Measurements from ENCODE around the gene LYRM4.
A peak's percentile ranks its signal among the peaks of the same experiment; 100 is the strongest.
"Not testable (repeated sequence)": the region's sequence is repeated elsewhere in the genome, so short reads cannot be mapped to it uniquely, and the experiment has no call there.

Gene LYRM4

GRCh38 chr6:5132731-5133130 is 128.0 kb downstream of the LYRM4 start:
- H3K4me3 ChIP-seq (ENCODE audit: low read depth, low read length): no peak overlapping the region
- DNase-seq (ENCODE audit: low read depth): peak; percentile 86

- H3K4me3 ChIP-seq (ENCODE audit: low read depth, low read length): no peak overlapping the region
Measured at GRCh38 chr6:5130135-5130866, 130.4 kb downstream of the LYRM4 start.

GRCh38 chr6:5128351-5128750 is 132.4 kb downstream of the LYRM4 start:
- DNase-seq (ENCODE audit: low read depth): no peak
- no peak overlapping the region for H3K4me3 ChIP-seq (ENCODE audit: low read depth, low read length)

More at GRCh38 chr6:5130135-5130866, 130.4 kb downstream of the LYRM4 start:
- DNase-seq (ENCODE audit: low read depth): no peak

GRCh38 chr6:5127106-5127687 is 133.6 kb downstream of the LYRM4 start:
- DNase-seq (ENCODE audit: low read depth): no peak
- H3K4me3 ChIP-seq (ENCODE audit: low read depth, low read length): no peak overlapping the region

DNA sequence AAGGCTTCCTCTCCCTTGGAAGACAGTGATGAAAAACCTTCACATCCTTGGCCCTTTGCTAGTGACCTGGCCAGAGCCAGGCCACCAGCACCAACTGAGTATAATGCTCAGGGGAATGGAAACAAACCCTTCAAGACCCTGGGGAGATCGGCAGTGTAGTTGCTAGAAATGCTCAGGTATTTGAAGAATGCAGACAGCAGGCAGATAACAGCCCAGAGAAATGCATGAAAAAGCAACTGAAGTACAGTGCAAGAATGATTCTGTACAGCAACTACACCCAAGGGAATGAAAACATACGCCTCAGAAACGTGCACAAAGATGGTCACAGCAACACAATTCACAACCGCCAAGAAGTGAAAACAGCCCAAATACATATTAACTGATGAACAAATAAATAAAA is 134.5 kb downstream of the LYRM4 start:
- no peak for DNase-seq (ENCODE audit: low read depth)
- no peak overlapping the region for H3K4me3 ChIP-seq (ENCODE audit: low read depth, low read length)

GRCh38 chr6:5125152-5126006 is 135.4 kb downstream of the LYRM4 start:
- H3K4me3 ChIP-seq (ENCODE audit: low read depth, low read length): no peak overlapping the region
- DNase-seq (ENCODE audit: low read depth): peak; percentile 43

- no peak for DNase-seq (ENCODE audit: low read depth)
- no peak overlapping the region for H3K4me3 ChIP-seq (ENCODE audit: low read depth, low read length)
Measured at GRCh38 chr6:5124526-5124925, 136.2 kb downstream of the LYRM4 start.

GRCh38 chr6:5123296-5124143 is 137.2 kb downstream of the LYRM4 start:
- DNase-seq (ENCODE audit: low read depth): no peak
- H3K4me3 ChIP-seq (ENCODE audit: low read depth, low read length): no peak overlapping the region

DNA sequence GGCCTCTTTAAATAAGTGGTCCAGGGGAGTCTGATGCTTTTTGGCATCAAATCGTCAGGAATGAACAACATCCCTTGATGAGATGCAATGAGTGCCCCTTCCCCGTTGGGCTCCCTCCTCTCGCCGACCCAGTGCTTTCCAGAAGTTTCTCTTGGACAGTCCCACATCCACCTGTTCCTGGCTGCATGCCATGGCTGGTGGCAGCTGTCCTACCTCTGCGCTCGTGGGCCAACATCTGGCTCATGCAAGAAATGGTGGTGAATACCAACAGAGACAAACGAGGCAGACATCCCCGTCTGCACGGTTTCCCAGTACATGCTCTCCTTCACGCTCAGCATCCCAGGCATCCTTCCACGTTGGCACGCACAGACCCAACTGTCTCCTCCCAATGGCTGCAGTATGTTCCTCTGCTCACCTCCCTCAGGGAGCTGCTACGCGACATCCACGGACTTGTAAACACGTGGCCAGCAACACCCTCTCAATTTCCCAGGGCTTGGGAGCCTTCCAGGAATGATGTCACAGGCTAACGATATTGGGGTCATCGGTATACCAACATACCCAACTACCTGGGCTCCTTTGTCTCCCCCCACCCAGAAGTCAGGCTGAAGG is 138.1 kb downstream of the LYRM4 start:
- H3K4me3 ChIP-seq (ENCODE audit: low read depth, low read length): no peak overlapping the region
- no peak for DNase-seq (ENCODE audit: low read depth)

GRCh38 chr6:5121956-5122355 is 138.8 kb downstream of the LYRM4 start:
- H3K4me3 ChIP-seq (ENCODE audit: low read depth, low read length): no peak overlapping the region
- DNase-seq (ENCODE audit: low read depth): no peak

GRCh38 chr6:5121479-5121878 is 139.3 kb downstream of the LYRM4 start:
- DNase-seq (ENCODE audit: low read depth): no peak
- no peak overlapping the region for H3K4me3 ChIP-seq (ENCODE audit: low read depth, low read length)

DNA sequence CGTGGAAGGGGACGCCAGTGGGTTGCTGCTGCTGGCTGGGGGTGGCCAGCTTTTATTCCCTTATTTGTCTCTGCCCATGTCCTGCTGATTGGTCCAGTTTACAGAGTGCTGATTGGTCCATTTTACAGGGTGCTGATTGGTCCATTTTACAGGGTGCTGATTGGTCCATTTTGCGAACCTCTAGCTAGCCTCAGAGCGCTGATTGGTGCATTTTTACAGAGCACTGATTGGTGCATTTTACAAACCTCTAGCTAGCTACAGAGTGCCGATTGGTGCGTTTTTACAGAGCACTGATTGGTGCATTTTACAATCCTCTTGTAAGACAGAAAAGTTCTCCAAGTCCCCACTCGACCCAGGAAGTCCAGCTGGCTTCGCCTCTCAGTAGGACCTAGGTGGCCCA is 140.2 kb downstream of the LYRM4 start:
- not testable (repeated sequence) for DNase-seq (ENCODE audit: low read depth); H3K4me3 ChIP-seq (ENCODE audit: low read depth, low read length)

- no peak for DNase-seq (ENCODE audit: low read depth)
Measured at GRCh38 chr6:5120011-5120410, 140.7 kb downstream of the LYRM4 start.

DNA sequence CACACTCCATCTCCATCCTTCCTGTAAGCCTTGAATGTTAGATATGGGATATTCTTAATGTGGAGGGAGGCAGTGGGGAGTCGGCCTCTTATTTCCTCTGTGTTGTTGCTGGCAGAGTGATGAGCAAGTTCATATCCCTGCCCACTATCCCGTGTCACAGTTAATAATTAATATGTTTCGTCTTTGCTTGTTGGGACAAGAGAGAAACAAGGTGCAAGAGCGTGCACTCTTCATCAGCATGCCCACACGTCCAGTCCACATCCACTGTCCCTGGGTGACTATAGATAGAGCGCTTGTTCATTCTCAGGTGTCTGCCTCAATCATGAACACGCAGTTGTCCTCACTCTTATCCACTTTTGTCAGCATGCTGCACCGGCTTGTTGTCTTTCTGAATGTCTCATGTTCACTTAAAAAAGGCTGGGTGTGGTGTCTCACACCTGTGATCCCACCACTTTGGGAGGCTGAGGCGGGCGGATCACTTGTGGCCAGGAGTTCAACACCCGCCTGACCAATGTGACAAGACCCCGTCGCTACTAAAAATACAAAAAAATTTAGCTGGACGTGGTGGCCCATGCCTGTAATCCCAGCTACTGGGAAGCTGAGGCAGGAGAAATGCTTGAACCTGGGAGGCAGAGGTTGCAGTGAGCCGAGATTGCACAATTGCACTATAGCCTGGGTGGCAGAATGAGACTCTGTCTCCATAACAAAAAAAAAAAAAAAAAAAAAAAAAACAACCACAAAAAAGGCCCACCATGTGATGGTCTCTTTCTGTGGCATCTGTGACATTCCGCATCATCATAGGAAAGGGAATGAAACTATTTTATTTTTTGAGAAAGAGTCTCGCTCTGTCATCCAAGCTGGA is 141.4 kb downstream of the LYRM4 start:
- no peak for DNase-seq (ENCODE audit: low read depth)

More at GRCh38 chr6:5120011-5120410, 140.7 kb downstream of the LYRM4 start:
- H3K4me3 ChIP-seq (ENCODE audit: low read depth, low read length): no peak overlapping the region

GRCh38 chr6:5116243-5116991 is 144.3 kb downstream of the LYRM4 start:
- DNase-seq (ENCODE audit: low read depth): no peak
- H3K4me3 ChIP-seq (ENCODE audit: low read depth, low read length): no peak overlapping the region

More for the DNA sequence above, 141.4 kb downstream of the LYRM4 start:
- H3K4me3 ChIP-seq (ENCODE audit: low read depth, low read length): no peak overlapping the region

DNA sequence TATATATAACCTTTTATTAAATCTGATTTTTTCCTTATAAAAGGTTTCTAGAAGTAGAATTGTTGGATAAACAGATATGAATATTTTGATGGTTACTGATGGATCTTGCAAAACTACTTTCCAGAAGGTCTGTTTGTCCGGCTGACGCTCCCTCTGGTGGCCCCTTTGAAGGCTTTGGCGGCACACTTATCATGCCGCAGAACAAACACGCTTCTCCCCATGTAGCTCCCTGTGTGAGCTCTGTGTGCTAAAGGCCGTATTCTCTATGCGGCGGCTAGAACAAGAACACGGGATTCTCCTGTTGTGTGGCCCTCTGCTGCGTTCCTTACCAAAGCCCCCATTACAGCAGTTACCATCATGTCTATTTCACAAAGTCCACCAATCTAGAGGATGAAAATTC is 145.6 kb downstream of the LYRM4 start:
- H3K4me3 ChIP-seq (ENCODE audit: low read depth, low read length): no peak overlapping the region
- DNase-seq (ENCODE audit: low read depth): no peak

GRCh38 chr6:5113096-5113495 is 147.7 kb downstream of the LYRM4 start:
- DNase-seq (ENCODE audit: low read depth): no peak
- no peak overlapping the region for H3K4me3 ChIP-seq (ENCODE audit: low read depth, low read length)
